IPS DF 6.9 (cell line): ENCODE results near the gene DMC1.
"Not testable (repeated sequence)": the region's sequence is repeated elsewhere in the genome, so short reads cannot be mapped to it uniquely, and the experiment has no call there.

ENCODE experiments used
- DNase-seq: peaks from one replicate; pipeline ENCODE4 v3.0.0-alpha.2; 2013; ENCODE audit warnings: low read depth, low spot score
- H3K27ac ChIP-seq: one replicate; pipeline ENCODE4 v1.5.1; 2013; ENCODE audit warnings: low read length, control low read depth
- H3K27me3 ChIP-seq: 2 replicates; pipeline ENCODE4 v1.6.1; 2013; ENCODE audit warnings: mild to moderate bottlenecking, low read length; ENCODE audit not compliant: control insufficient read depth, insufficient read depth
- H3K36me3 ChIP-seq: 2 replicates; pipeline ENCODE4 v1.6.1; 2013; ENCODE audit warnings: low read length; ENCODE audit not compliant: control insufficient read depth, insufficient read depth
- H3K4me1 ChIP-seq: 2 replicates; pipeline ENCODE4 v1.6.1; 2013; ENCODE audit warnings: low read length; ENCODE audit not compliant: control insufficient read depth, insufficient read depth
- H3K4me3 ChIP-seq: 2 replicates; pipeline ENCODE4 v1.5.1; 2013; ENCODE audit warnings: mild to moderate bottlenecking, low read length
- H3K9me3 ChIP-seq: 2 replicates; pipeline ENCODE4 v1.6.1; 2013; ENCODE audit warnings: low read length, inconsistent platforms; ENCODE audit not compliant: control insufficient read depth, insufficient read depth
- WGBS: extraction: QIAGEN DNeasy Blood & Tissue Kit; methylation state at CpG from one replicate; pipeline ENCODE4 v1.1.7; 2013; ENCODE audit warnings: mixed read lengths, missing lambda C conversion rate; ENCODE audit not compliant: insufficient read length, insufficient coverage; 5-methylcytosine and 5-hydroxymethylcytosine counted together

DMC1 gene

DNA sequence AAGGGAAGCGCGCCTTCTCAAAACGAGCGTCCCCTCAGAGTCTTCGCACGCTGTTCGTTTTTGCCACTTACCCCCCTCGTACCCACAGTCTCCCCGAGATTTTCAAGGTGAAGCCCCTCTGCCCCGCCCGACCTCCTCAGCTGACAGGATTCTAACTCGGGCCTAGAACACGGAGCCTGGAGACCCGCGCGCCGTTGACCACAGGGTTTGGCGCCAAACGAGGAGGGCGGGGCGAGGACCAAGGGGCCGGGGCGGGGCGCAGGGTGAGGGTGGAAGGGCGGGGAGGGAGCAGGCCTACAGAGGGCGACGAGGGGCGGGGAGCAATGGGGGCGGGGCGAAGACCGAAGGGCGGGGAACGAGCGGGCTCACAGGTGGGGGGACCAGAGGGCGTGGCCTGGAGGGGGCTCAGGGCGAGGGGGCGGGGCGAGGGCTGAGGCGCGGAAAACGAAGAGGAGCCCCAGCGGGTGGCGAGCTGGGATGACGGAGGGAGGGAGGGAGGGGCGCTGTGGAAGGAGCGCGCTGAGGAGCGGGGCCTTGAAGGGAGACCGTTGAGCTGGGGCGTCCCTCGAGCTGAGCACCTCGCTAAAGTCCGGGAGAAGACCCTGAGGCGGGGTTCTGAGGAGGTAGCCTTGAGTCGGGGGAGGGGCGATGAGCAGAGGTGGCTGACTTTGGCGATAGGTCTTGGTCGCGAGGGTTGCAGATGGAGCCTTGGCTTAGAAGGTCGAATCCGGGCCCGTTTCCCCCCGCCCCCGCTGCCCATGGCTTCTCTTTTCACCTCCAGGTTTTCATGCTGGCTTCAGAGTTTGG lies at the start of gene DMC1:
Gene DMC1, minus strand, starts transcription at position 212 of the 807 bp plus-strand sequence. CDS start 1,927 bp downstream, outside the sequence.
- H3K4me1 ChIP-seq, result no peaks in the 10 kb centered on the region
- H3K36me3 ChIP-seq, result no peaks in the 10 kb centered on the region; the same call in 1 of the 2 replicates
- peak; percentile 72 for DNase-seq
- no peaks in the 10 kb centered on the region for H3K27me3 ChIP-seq
- WGBS, result no CpG with 5 or more reads among the region's 64 CpGs
- H3K27ac ChIP-seq, result no peak within 1 kb of the TSS
- no peaks in the 10 kb centered on the region for H3K9me3 ChIP-seq
- peak within 1 kb of the TSS; percentile 79; the same call in 1 of the 2 replicates for H3K4me3 ChIP-seq

- no CpG with 5 or more reads among the region's 2 CpGs for WGBS
- DNase-seq, result no peak
- 0 out of 2 replicates have a peak, but pooled peaks cover 2% of the 10 kb centered on the region for H3K36me3 ChIP-seq
These were observed 48.7 kb upstream of the DMC1 start for GRCh38 chr22:38618682-38619081.

DNA sequence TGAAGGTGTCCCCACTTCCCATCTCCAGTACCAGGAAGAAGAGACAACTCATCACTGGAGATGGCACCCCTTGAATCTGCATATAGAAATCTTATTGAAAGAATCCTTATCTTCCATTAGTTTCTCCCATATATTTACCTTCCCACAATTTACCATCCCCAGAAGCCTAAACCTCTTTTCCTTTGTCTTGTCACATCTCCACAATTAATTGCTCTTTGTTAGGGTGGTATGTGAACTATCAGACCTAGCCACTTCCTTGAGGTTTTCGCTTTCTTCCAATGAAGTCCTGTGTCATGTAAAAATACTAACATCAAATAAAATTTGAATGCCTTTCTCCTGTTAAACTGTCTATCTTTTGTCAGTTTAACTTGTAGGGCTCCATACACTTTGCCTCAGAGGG lies 48.3 kb upstream of the DMC1 start:
- DNase-seq, result no peak
- no peaks in the 10 kb centered on the region for H3K4me1 ChIP-seq
- no peak overlapping the region for H3K27ac ChIP-seq
- H3K4me3 ChIP-seq, result no peak overlapping the region
- H3K27me3 ChIP-seq, result no peaks in the 10 kb centered on the region
- 0 out of 2 replicates have a peak, but pooled peaks cover 2% of the 10 kb centered on the region for H3K36me3 ChIP-seq
- no peaks in the 10 kb centered on the region for H3K9me3 ChIP-seq
- no CpG with 5 or more reads among the region's 1 CpG for WGBS

More at GRCh38 chr22:38618682-38619081, 48.7 kb upstream of the DMC1 start:
- Histone ChIP-seq H3K27ac (no peak overlapping the region), H3K4me1 (no peaks in the 10 kb centered on the region), H3K27me3 (no peaks in the 10 kb centered on the region), H3K4me3 (no peak overlapping the region), H3K9me3 (no peaks in the 10 kb centered on the region)

DNA sequence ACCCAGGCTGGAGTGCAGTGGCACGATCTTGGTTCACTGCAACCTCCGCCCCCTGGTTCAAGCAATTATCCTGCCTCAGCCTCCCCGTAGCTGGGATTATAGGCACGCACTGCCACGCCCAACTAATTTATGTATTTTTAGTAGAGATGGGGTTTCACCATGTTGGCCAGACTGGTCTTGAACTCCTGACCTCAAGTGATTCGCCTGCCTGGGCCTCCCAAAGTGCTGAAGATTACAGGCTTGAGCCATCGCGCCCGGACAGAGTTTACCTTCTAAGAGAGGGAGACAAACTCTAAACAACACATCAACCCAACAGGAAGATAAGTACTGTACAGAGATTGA lies 45.1 kb upstream of the DMC1 start:
- H3K27ac ChIP-seq, DNase-seq, H3K9me3 ChIP-seq, H3K4me1 ChIP-seq, H3K36me3 ChIP-seq, H3K27me3 ChIP-seq, H3K4me3 ChIP-seq: not testable (repeated sequence)
- WGBS, result no CpG with 5 or more reads among the region's 9 CpGs

- no CpG with 5 or more reads among the region's 4 CpGs for WGBS
These were observed 44.5 kb upstream of the DMC1 start for GRCh38 chr22:38614332-38615063.

GRCh38 chr22:38613588-38613987 lies 43.6 kb upstream of the DMC1 start:
- no peaks in the 10 kb centered on the region for H3K4me1 ChIP-seq
- 0 out of 2 replicates have a peak, but pooled peaks cover 2% of the 10 kb centered on the region for H3K36me3 ChIP-seq
- WGBS, result no CpG with 5 or more reads among the region's 4 CpGs
- H3K4me3 ChIP-seq, result no peak overlapping the region
- no peaks in the 10 kb centered on the region for H3K9me3 ChIP-seq
- no peak overlapping the region for H3K27ac ChIP-seq
- H3K27me3 ChIP-seq, result no peaks in the 10 kb centered on the region
- DNase-seq, result no peak

More at GRCh38 chr22:38614332-38615063, 44.5 kb upstream of the DMC1 start:
- H3K27ac ChIP-seq, result no peak overlapping the region
- 0 out of 2 replicates have a peak, but pooled peaks cover 2% of the 10 kb centered on the region for H3K36me3 ChIP-seq
- no peak for DNase-seq
- no peaks in the 10 kb centered on the region for H3K9me3 ChIP-seq
- no peak overlapping the region for H3K4me3 ChIP-seq
- no peaks in the 10 kb centered on the region for H3K4me1 ChIP-seq
- no peaks in the 10 kb centered on the region for H3K27me3 ChIP-seq

DNA sequence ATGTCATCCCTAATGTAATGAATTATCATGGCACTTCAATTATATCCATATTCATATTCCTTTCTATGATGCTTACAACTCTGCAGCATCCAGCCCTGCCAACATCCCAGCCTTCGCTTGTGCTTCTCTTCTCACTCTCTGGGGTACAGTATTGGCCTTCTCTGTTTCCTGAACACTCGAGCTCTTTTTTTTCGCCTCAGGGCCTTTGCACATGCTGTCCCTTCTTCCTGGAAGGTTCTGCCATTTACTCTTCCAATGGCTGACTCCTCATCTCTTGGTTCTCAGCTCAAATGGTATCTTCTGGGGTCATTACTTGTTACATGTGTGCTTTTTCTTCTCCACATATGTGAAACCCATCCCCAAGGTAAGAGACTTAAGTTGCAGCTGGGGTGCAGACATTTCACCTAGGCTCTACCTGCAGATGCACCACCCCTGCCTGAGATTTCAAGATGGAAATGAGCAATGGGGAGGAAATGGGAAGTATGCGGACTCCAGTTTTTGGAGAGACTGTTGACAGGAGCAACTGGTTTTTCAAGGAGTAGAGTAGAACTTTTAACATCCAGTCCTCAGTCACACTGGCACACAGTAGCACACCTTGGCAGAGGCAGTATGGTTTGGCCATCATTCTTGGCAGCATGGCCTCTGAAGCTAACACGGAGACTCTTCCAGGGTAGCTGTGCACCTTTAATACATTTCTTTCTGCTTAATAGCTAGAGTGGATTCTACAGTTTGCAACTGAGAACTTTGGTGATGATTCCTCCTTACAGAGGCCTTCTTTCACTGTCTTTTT lies 42.4 kb upstream of the DMC1 start:
- Histone ChIP-seq H3K4me3 (no peak overlapping the region), H3K9me3 (no peaks in the 10 kb centered on the region), H3K4me1 (no peaks in the 10 kb centered on the region), H3K27ac (no peak overlapping the region), H3K36me3 (no peaks in the 10 kb centered on the region), H3K27me3 (no peaks in the 10 kb centered on the region)
- WGBS, result no CpG with 5 or more reads among the region's 5 CpGs
- DNase-seq, result no peak

- Histone ChIP-seq H3K4me3 (no peak overlapping the region), H3K36me3 (no peaks in the 10 kb centered on the region), H3K4me1 (no peaks in the 10 kb centered on the region), H3K27ac (no peak overlapping the region), H3K9me3 (no peaks in the 10 kb centered on the region), H3K27me3 (no peaks in the 10 kb centered on the region)
- WGBS, result no CpG with 5 or more reads among the region's 5 CpGs
- DNase-seq, result no peak
These were observed 41.6 kb upstream of the DMC1 start for GRCh38 chr22:38611559-38611958.

DNA sequence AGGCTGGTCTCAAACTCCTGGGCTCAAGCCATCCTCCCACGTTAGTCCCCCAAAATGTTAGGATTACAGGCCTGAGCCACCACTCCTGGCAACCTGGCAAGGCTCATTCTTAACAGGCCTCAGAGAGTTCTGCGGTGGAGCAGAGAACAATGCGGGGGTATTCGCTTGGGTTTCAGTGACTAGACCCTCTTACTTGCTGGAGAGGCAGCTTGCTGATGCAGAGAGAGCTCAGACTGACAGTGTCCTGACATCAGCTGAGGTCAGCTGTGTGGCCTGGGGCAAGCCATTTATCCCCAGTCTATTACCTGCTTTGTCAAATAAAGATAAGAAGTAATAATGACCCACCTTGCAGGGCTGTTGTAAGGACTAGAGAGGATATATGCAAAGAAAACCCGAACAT lies 40.3 kb upstream of the DMC1 start:
- Histone ChIP-seq H3K27ac (no peak overlapping the region), H3K4me3 (no peak overlapping the region), H3K36me3 (no peaks in the 10 kb centered on the region), H3K4me1 (no peaks in the 10 kb centered on the region), H3K9me3 (no peaks in the 10 kb centered on the region), H3K27me3 (no peaks in the 10 kb centered on the region)
- no CpG with 5 or more reads among the region's 5 CpGs for WGBS
- DNase-seq, result no peak
